HL-60/S4 treated with retinoic acid at 250 ng/mL for 4 days and 3 days (cell line): ENCODE results near the gene GOLIM4.

ENCODE experiments used
- in situ Hi-C: fragments of 300-500 bp; cut with MboI; formaldehyde crosslinking; loops from 2 replicates; pipeline ENCODE4 v1.7.0; 2022; ENCODE audit warnings: low sequenced_read_pairs

The GOLIM4 gene

DNA sequence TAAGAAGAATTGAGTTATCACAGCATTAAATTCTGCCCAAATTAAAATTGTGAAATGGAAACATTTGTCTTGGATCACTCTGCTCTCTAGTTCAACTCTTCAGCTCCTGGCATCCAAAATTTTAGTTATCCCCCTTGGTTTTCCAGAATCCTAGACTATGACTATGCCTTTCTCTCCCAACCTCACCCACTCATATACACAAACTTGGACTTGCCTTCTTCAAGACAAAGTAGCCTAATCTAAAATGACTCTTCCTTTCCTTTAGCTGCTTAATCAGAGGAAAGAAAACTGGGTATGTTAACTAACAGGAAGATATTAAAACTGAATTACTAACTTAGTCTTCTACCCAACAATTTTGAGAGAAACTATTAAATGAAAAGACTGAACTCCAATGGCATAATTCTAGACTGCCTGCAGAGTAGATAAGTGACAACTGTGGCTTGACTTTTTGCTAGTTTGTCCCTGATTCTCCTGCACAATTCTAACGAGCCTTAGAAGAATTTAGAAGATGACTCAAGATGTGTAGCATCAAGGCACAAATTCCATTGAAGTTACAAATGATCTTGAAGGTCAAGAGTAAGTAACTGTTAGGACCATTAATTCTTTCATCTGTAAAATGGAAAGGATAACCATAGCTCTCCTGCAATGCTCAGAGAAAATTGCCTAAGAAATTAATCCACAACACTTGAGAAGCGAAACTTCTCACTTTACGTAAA is 5.2 kb upstream of the GOLIM4 start:
- in situ Hi-C loops, result no loop called here

DNA sequence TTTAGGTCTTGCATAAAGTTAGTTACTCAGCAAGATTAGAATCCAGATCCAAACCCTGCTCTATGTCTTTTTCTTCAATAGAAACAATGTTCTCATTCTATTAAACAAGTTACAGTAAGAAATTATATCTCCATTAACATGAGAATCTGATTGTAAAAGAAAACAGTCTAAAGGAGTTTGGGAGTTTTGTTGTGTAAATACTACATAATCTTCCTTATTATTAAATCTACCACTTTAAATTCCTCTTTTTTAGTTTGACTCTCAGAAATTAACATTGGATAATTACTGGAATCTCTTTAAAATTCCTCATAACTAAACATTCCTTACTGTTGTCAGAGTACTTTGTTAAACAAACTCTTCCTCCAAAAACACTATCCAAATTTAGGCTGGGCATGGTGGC is 1.7 kb upstream of the GOLIM4 start:
- in situ Hi-C loops, result no loop called here

DNA sequence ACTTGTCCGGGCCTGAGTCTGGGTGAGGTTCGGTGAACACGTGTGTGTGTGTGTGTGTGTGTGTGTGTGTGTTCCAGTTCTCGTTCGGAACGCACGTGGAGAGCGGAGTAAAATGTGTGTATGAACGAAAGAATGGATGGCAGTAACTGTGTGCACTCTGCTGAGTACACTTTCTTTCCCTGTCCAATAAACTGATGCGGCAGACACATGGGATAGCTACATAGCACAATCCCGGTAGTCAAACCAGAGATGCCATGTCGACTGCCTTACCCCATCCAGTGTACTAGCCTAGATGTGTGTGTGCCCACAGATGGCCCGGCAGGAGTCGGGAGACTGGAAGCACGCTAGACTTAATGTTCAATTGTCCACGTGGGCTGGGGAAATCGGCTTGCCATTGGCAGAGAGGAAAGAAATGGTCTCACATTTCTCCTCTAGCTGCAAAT is 507 bp upstream of the GOLIM4 start:
- in situ Hi-C loops, result no loop called here

DNA sequence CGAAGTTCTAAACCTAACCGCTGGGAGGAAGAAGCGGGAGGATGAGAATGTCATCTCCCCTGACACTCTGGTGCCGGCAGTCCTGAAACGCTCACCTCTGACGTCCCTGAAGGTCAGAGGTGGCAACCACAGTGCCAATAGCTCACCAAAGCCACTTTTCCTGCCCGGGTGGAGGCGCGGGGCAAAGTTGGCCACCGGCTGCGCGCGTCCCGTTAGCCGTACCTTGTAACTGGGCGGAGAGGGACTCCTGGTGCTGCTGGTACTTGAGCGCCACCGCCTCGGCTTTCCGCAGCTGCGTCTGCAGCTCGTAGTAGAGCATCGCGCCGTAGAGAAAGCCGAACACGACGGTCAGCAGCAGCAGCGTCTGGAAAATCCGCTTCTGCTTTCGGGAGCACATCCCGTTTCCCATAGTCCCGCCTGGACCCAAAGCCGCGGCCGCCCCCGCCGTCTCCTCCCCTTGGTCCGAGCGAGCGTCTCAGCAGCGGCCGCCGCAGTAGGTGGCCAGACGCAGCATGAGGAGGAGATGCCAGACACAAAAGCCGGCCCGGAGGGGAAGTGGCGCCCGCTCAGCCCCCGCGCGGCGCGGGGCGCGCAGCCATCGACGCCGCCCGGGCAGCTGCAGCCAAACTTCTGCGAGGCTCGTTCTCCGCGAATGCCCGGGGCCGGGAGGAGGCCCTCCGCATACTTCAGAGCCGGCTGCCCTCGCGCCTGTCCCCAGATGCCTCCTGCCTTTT is 680 bp downstream of the GOLIM4 start:
- in situ Hi-C loops, result no loop called here

DNA sequence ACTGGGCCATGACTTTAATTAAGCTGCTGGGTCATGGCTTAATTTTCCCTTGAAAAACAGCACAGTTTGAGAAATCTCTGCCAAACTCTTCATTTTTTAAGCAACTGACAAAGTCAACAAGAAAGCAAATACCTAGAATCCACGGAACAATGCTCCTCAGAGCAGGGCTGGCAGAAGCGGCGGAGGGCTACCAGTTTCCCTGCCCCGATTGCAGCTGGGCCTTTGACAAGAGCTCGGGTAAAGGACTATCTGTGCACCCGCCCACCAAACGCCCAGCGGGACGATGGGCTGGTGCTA is 1.2 kb downstream of the GOLIM4 start:
- in situ Hi-C loops, result no loop called here

DNA sequence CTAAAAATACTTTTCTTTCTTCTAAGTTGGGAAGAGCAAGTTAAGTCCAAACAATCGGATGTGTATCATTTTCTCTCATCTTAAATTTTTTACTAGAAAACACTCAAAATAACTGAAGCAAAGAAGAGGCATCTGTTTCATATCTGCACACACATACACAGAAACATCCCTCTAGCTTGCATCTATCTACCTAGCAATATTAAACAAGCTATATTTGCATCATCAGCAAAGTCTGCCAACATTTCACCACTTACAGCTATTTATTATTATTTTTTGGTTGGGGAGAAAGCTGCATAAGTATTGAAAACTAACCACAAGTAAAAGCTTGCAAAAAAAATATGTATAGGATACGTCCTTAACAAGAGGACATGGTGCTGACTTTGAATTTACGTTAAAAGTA is 1.9 kb downstream of the GOLIM4 start:
- in situ Hi-C loops, result no loop called here

DNA sequence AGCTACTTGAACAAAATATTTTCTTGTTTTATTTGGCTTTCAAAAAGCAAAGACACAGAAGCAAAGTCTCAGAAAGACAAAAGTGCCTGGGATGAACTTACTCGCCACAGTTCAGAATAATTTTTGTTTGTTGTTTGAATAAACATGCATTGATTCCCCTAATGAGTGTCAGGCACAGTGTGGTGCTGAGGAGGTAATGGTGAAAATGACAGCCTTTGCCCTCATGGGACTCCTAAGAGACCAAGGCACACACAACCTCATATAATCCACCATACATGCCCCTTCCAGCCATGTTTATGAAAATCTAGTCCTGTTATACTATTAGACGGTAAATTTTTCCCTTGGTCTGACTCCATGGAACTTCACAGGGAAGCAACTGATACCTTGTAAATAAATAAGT is 2.5 kb downstream of the GOLIM4 start:
- in situ Hi-C loops, result no loop called here

DNA sequence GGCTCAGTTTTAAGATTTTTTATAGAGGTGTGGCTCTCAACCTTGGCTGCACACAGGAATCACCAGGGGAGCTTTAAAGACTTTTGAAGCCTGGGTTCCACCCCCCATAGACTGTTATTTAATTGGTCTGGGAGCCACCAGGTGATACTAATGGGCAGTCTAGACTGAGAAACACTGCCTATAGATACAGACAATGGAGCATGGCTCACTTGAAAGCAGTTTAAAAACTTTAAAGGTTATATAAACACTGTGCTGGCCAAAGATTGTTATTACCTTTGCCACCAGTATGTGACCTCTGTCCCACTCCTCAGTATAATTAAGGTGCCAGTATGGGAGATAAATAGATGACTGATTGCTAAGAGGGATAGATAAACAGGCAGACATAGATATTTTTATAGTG is 3.8 kb downstream of the GOLIM4 start:
- in situ Hi-C loops, result no loop called here

DNA sequence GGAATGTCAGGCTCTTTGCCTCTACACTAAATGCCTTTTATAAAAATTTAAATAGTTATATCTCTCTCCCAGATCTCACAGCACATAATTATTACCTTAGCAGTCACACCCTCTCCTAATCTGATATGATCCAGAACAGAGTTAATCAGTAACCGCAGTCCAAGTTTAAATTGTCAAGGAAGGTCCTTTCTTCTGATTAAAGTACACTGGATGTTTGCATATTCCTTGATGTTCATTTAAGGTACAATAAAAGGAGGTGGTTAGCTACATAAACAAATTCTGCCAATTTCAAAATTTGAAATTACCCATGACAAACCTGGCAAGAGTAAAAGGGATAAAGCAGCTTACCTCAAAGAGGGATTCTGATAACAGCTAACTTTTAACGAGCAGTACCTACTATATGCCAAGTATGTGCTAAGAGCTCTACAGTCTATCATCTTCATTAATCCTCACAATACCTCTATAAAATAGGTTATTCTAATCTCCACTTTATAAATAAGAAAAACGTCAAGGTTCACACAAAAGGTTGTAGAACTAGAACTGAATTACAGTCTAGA is 4.3 kb downstream of the GOLIM4 start:
- in situ Hi-C loops, result no loop called here

DNA sequence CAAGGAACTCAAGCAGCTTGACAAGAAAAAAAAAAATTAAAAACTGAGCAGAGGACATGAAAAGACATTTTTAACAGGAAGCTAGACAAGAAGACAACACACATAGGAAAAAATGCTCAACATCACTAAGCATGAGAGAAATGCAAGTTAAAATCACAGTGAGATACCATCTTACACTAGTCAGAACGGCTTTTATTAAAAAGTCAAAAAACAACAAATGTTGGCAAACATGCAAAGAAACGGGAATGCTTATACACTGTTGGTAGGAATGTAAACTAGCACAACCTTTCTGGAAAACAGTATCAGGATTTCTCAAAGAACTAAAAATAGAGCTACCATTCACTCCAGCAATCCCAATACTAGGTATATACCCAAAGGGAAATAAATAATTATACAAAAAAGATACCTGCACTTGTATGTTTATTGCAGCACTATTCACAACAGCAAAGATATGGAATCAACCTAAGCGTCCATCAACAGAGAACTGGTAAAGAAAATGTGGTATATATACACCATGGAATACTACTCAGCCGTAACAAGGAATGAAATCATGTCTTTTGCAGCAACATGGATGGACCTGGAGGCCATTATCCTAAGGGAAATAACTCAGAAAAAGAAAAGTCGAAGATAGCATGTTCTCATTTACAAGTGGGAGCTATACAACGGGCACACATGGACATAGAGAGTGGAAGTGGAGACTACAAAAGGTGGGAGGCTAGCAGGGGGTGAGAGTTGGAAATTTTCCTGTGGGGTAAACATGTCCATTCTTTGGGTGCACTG is 5.2 kb downstream of the GOLIM4 start:
- in situ Hi-C loops, result no loop called here

DNA sequence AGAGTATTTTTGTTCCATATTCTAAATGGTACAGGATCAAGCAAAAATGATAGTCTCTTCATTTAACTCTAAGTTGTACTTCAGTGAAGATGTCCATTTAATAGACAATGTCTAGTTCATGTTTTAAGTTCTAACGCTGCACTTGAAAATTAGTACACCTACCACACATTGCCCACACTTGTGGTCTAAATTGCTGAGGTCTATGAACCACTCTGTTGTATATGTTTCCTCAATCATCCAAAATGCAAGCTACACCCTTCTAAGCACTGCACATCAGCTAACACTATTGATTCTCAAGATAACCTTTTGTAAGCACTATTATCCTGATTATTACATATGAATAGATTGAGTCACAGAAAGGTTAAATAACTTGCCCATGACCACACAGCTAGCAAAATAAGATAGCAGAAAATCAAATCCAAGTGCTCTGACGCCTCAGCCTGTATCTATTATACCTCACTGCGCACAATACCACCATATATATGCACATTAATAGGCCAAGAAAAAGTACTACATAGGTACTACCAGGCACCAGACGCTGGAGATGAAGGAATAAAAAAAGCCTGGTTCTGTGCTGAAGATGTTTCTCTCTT is 6.4 kb downstream of the GOLIM4 start:
- in situ Hi-C loops, result no loop called here

DNA sequence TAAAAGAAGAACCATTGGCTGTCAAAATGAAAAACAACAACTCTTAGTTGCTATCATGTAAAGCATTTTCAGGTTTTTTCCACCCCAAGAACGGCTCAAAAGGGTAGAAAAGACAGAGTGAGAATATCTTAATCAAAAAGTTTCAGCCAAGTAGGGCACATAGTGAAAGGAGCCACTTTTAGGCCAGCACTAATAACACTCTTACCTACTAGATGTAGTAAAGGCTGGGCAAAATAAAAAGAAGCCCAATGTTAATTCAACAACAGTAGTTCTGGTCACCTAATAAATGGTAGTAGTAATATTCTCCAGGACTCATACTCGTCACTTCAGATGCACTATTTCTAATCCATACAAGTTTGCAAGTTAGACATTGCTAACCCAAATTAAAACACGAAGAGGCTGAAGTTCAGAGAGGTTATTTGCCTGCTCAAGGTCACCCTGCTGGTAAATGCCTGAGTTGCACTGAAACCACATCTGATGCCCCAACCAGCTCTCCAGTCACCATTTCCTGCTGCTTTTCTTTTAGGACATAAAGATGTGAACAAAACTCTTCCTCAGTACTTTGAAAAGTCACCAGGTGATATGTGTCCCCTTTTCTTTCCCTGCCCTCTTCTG is 7.5 kb downstream of the GOLIM4 start:
- in situ Hi-C loops, result no loop called here

DNA sequence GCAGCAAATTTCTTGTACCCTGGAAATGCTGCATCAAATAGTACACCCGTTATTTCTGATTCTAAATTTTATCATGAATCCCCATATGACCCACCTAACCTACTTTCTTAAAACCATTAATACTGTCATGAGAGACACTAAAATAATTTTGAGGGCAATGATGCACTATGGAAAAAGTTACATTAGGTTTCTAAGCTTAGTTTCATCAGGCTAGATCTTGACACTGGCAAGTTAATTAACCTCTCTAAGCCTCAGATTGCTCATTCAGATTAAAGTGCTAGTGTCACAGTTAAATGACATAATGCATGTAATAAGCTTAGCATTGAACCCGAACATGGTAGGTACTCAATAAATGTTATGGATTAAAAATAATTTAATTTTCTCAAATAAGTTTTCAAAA is 8.2 kb downstream of the GOLIM4 start:
- in situ Hi-C loops, result no loop called here

DNA sequence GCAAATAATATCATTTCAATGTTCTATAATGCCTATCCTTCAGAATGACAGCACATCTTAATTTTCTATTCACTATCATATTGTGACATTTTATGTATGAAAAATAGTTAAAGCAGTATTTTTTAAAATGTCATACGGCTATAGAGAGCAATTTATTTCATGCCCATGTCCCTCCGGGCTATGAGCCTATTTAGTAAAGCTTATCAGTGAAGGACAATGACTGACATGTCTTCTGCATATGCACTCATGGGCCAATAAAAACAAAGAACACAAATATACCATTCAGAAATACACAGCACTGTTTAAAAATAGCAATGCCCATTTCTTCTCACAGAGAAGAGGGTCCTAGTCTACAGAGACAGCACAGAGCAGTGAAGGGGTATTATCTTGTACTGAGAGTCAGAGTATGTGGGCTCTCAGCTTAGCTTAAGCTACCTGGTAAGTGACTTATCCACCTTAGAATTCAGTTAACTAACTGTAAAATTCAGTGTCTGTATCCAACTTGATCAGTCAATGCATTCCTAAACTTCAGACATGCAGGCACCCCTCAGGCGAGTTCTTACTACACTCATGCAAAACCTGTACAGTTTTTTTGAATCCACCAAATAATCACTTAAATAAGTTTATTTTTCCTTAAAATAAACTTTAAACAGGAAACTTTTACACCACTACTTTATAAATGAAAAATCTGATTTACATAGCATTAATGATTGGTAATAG is 9.0 kb downstream of the GOLIM4 start:
- in situ Hi-C loops, result no loop called here

DNA sequence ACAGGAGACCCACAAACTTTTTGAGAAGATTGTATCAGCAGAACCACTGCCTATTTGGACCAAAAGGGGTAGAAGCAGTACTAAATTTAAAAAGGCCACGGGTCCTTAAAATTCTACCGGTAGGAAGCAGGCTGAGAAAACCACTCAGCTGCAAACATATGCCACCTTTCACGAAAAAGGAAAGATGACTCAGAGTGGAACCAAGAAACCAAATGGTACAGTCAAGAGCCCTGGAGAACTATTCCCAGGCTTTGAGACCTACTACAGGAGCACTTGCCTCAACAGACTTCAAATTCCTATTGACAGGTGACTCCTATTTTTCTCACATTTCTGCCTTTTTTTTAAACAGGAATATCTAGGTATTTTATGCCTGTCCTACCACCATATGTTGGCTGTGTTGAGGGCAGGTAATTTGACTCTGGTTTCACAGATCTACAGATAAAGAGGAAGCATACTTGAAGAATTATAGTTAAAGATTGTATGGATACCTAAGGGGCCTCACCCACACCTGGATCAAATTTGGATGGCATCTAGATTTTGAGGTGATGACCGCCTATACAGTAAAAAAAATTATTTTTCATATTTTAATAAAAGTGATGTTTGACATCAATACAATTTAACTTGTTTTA is 10.1 kb downstream of the GOLIM4 start:
- in situ Hi-C loops, result no loop called here

DNA sequence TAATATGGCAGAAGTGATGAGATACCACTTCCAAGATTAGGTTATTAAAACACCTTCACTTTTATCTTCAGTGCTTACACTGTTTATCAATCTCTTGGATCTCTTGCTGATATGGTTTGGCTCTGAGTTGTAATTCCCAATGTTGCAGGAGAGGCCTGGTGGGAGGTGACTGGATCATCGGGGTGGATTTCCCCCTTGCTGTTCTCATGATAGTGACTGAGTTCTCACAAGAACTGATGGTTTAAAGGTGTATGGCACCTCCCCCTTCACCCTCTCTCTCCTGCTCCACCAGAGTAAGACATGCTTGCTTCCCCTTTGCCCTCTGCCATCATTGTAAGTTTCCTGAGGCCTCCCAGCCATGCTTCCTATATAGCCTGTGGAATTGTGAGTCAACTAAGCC is 11.8 kb downstream of the GOLIM4 start:
- in situ Hi-C loops, result no loop called here

DNA sequence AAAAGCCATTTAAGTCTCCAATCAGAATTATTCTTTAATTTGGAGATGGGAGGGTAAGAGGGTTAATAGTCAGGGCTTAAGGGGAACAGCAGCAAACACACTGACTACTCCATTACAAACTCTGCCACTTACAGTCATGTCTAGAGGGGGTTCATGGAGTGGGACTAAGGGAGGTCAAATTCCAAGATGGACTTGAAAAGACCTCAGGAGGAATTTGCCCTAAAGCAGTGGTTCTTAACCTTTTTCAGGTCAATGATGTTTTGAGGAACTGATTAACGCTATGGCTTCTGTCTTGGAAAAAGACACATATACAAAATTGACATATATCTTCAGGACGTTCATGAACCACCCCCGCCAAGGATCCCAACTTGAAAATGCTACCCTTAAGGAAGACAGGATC is 13.9 kb downstream of the GOLIM4 start:
- in situ Hi-C loops, result no loop called here

DNA sequence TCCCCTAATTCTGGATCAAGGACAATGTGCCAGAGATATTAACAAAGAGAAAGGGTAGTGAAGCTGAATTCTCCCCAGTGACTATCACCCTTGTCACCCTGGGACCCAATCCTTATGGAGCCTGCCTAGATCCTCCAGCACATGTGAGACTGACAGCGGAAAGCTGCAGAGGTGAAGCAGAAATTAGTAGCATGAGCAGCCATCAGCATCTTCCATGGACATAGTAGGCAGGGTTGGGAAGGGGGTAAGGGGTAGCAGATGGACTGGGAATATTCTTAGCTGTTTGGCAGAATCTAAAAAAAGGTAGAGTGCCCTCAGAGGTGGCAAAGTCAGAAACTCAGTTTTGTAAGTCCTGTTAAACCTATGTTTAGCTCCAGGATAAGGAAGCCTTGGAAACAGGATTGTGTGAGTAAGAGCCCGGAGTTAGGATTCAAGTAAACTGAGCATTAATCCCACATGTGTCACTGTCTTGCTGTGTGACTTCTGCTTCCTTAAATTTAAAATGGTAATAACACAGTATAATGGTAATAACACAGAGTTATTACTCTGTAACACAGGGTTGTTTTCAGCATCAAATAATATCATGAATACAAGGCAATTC is 14.5 kb downstream of the GOLIM4 start:
- in situ Hi-C loops, result no loop called here

DNA sequence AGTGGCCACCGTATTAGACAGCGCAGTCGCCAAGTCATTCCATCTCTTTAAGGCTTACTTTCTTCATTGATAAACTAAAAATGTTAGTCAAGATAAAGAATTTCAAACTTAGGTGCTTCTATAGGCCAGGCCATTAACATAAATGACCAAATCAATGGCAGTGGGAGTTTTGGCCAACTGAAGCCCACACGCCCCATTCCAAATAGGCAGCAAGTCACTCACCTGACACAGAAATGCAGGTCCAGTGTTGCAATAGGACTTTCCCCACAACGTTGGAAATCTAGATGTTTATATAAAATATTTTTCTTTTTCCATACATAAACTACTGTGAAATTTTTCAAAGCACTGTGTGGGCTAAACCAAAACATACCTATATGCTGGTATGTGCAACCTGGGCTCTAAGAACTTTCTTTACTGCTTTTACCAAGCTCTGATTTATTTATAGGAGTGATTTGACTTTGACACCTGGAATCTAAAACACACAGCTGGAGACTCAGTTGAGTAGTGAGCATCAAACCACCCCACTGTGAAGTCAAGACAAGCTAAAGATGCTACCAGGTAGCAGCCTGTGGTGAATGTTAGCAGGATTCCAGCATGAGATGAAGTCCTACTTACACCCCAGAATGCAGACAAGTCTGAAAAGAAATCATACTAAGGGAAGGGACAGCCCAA is 15.1 kb downstream of the GOLIM4 start:
- in situ Hi-C loops, result no loop called here
